Liver (tissue), 9 donors: Measurements from ENCODE around the gene KIN. TPM values are rescaled to one million over a fixed set of nuclear protein-coding genes. Genes with fewer than 3 reads are reported as not detected.

Experiments used
- DNase-seq: peaks from one replicate; pipeline ENCODE4 v3.0.0-alpha.2; 2017; ENCODE audit warnings: low spot score
- H3K27ac ChIP-seq, 2 donors: one replicate each; pipeline ENCODE4 v1.7.0; 2013; ENCODE audit warnings: inconsistent platforms in 2 of 2, low read length in 2 of 2, control low read depth in 1 of 2, low read depth in 1 of 2, mild to moderate bottlenecking in 1 of 2
- H3K27me3 ChIP-seq, 4 donors: one replicate each; pipeline versions ENCODE4 v1.6.1 to v1.7.0; 2013; ENCODE audit warnings: low read length in 3 of 4, inconsistent platforms in 1 of 4, mild to moderate bottlenecking in 1 of 4, moderate library complexity in 1 of 4; ENCODE audit not compliant: control insufficient read depth in 4 of 4, insufficient read depth in 4 of 4
- H3K36me3 ChIP-seq, 4 donors: one replicate each; pipeline versions ENCODE4 v1.6.1 to v1.7.0; 2013; ENCODE audit warnings: low read length in 3 of 4, mild to moderate bottlenecking in 3 of 4, low read depth in 1 of 4, moderate library complexity in 1 of 4; ENCODE audit not compliant: control insufficient read depth in 4 of 4, insufficient read depth in 3 of 4
- H3K4me1 ChIP-seq, 4 donors: one replicate each; pipeline versions ENCODE4 v1.6.1 to v1.7.0; 2013; ENCODE audit warnings: low read length in 3 of 4, mild to moderate bottlenecking in 3 of 4, moderate library complexity in 1 of 4; ENCODE audit not compliant: control insufficient read depth in 4 of 4, insufficient read depth in 4 of 4
- H3K4me3 ChIP-seq, 3 donors: one replicate each; pipeline versions ENCODE4 v1.6.1 to v1.7.0; 2013; ENCODE audit warnings: low read length in 3 of 3, control low read depth in 1 of 3, low read depth in 1 of 3, mild to moderate bottlenecking in 1 of 3
- H3K9ac ChIP-seq, 2 donors: one replicate each; pipeline ENCODE4 v1.7.0; 2013; ENCODE audit warnings: low read length in 2 of 2, mild to moderate bottlenecking in 2 of 2, moderate library complexity in 2 of 2, control low read depth in 1 of 2, low read depth in 1 of 2
- H3K9me3 ChIP-seq, 4 donors: one replicate each; pipeline versions ENCODE4 v1.6.1 to v1.7.0; 2013; ENCODE audit warnings: low read length in 3 of 4; ENCODE audit not compliant: control insufficient read depth in 4 of 4
- FOXA1 ChIP-seq: IDR thresholded peaks from 2 replicates; pipeline ENCODE4 v1.6.1; 2016; ENCODE audit warnings: antibody characterized with exemption
- FOXA2 ChIP-seq: IDR thresholded peaks from 2 replicates; pipeline ENCODE4 v1.6.1; 2016; ENCODE audit warnings: antibody characterized with exemption
- GABPA ChIP-seq, 2 donors: IDR thresholded peaks in 1 of 2; conservative IDR thresholded peaks in 1 of 2; 2 replicates each; pipeline ENCODE4 v1.6.1; 2016; ENCODE audit warnings: antibody characterized with exemption in 2 of 2, mild to moderate bottlenecking in 1 of 2, moderate library complexity in 1 of 2
- HNF4A ChIP-seq, 2 donors: conservative IDR thresholded peaks; 2 replicates each; pipeline ENCODE4 v1.6.1; 2016; ENCODE audit warnings: antibody characterized with exemption in 2 of 2, mild to moderate bottlenecking in 2 of 2
- JUND ChIP-seq, 2 donors: IDR thresholded peaks; 2 replicates each; pipeline ENCODE4 v1.6.1; 2016; ENCODE audit warnings: antibody characterized with exemption in 2 of 2
- RAD21 ChIP-seq, 2 donors: IDR thresholded peaks; 2 replicates each; pipeline ENCODE4 v1.6.1; 2016; ENCODE audit warnings: antibody characterized with exemption in 2 of 2, mild to moderate bottlenecking in 2 of 2
- RXRA ChIP-seq, 2 donors: IDR thresholded peaks; 2 replicates each; pipeline ENCODE4 v1.6.1; 2017 to 2018; ENCODE audit warnings: antibody characterized with exemption in 2 of 2, mild to moderate bottlenecking in 1 of 2
- SP1 ChIP-seq: IDR thresholded peaks from 2 replicates; pipeline ENCODE4 v1.6.1; 2018; ENCODE audit warnings: antibody characterized with exemption, mild to moderate bottlenecking
- YY1 ChIP-seq: IDR thresholded peaks from 2 replicates; pipeline ENCODE4 v1.6.1; 2016; ENCODE audit warnings: antibody characterized with exemption, mild to moderate bottlenecking
- WGBS: extraction: QIAGEN DNeasy Blood & Tissue Kit; methylation state at CpG from one replicate; pipeline ENCODE4 v1.1.7; 2013; 5-methylcytosine and 5-hydroxymethylcytosine counted together
- polyA plus RNA-seq, 2 donors: library from polyadenylated mRNA; stranded (reverse) in 1 of 2; unstranded in 1 of 2; fragments of 200-250 nt in 1 of 2; fragments of >200 nt in 1 of 2; fragmentation: Nextera tagmentation in 1 of 2; extraction: Ambion mirVana in 1 of 2; gene quantifications; one replicate each; pipeline versions ENCODE4 v1.2.1 to v1.2.3, GENCODE V29; 2013 to 2015
- total RNA-seq, 2 donors: library from RNA; depleted of rRNA; stranded (reverse); fragments of >200 nt; gene quantifications; one replicate each; pipeline ENCODE4 v1.2.3, GENCODE V29; 2014
- TF ChIP-seq, protein P1 (sequence below): IDR thresholded peaks from 2 replicates; pipeline ENCODE4 v1.6.1; 2016; ENCODE audit warnings: antibody characterized with exemption
- TF ChIP-seq, protein P2 (sequence below): IDR thresholded peaks from 2 replicates; pipeline ENCODE4 v1.6.1; 2016; ENCODE audit warnings: antibody characterized with exemption
- TF ChIP-seq, protein P3 (sequence below): IDR thresholded peaks from 2 replicates; pipeline ENCODE4 v1.6.1; 2016; ENCODE audit warnings: antibody characterized with exemption, mild to moderate bottlenecking
- TF ChIP-seq, protein P4 (sequence below): fragments of 150-350 bp; IDR thresholded peaks from 2 replicates; pipeline ENCODE4 v1.5.1; 2017; ENCODE audit warnings: improper control_type of control experiment, low read depth, low read length; ENCODE audit not compliant: missing input control
- TF ChIP-seq, protein P5 (sequence below): IDR thresholded peaks from 2 replicates; pipeline ENCODE4 v1.6.1; 2016; ENCODE audit warnings: antibody characterized with exemption
- donor health status: healthy.
- donor health status: healthy.
- donor health status: healthy.
- donor health status: healthy.
- donor health status: healthy.

The KIN gene
- total and polyA plus RNA-seq, 4 donors, result 2.4 to 3.8 (median 3.1) TPM

DNA sequence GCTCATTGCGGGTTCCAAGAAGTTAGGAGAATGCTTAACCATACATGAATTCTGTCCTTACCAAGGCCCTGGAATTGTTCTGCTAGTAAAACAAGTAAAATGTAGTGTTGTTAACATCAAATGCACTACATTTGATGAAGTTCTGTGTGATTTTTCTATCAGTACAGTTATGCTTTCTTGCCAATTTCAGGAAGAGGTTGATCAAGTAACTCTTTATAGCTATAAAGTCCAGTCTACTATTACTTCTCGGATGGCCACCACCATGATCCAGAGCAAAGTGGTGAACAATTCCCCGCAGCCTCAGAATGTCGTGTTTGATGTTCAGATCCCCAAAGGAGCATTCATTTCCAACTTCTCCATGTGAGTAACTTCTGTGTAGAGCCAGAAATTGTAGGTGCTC is 79.0 kb downstream of the KIN start:
- H3K4me1 ChIP-seq, result peaks cover 7 to 66% (median 43%) of the 10 kb centered on the region in 4 donors
- no peaks in the 10 kb centered on the region for H3K27me3 ChIP-seq
- H3K9me3 ChIP-seq, result no peaks in the 10 kb centered on the region
- H3K4me3 ChIP-seq, result no peak overlapping the region
- TF ChIP-seq JUND (IDR thresholded peaks at IDR 0.05), result no peak
- H3K27ac ChIP-seq, result no peak overlapping the region
- no peak overlapping the region for H3K9ac ChIP-seq
- no peak for DNase-seq
- 93% methylated on average over 4 of the region's 4 CpGs for WGBS
- peaks cover 3 to 29% (median 12%) of the 10 kb centered on the region in 4 donors for H3K36me3 ChIP-seq

DNA sequence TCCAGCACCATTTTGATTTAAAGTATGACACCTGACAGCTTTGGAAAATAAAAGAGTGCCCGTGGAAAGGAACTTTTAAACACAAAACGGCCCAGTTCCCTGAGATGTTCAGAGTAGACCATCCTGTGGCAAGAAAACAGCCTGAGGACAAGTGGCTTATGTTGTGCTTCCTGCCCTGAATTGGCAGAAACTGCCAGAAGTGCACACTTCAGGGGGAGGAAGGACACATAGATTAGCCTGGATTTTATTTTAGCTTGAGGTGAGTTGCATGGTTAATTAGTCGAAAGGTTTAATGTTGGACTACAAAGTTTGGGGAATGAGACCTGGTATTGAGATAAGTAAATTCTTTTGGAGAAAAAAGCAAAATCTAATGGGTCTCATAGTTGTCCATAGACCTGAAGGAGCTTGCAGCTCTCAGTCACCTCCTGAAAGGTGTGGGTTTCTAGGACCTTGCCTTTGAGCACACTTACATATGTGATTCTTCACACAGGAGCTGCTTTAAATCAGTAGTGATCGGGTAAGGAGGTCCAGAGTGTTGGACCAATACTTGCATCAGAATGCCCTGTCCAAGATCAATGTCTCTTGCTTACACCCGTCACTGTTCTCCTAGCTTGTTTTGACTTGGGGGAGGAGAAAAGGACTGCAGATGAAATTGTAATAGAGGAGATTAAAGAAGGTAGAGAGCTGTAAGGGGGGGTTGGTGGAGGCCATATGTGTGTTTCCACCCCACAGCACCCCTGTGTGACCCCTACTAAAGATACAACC is 79.8 kb downstream of the KIN start:
- no peak overlapping the region for H3K9ac ChIP-seq

DNA sequence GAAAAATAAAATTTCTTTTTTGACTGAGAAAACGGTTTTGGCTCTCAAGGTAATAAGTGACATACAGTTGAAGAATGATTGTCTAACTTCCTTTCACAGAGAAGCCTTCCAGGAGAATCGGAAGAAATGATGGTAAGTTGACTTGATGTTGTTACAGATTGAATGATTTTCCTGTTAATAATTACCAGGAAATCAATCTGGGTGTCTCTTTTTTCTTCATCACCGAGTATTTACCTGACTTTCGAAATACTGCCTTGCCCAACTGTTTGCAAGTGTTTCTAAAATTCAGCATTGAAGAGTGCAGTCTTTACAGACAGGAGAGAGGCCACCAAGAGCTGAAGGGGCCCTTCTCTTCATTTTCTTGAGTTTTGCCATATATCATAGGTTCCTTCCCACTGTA is 80.7 kb downstream of the KIN start:
- Histone ChIP-seq H3K27ac (peak overlapping the region in 1 of 2 donors; percentile 60), H3K9me3 (no peaks in the 10 kb centered on the region), H3K36me3 (peaks cover 1 to 18% (median 4%) of the 10 kb centered on the region in 4 donors), H3K27me3 (no peaks in the 10 kb centered on the region), H3K4me3 (peak overlapping the region in 2 of 3 donors; percentile 32 to 93), H3K4me1 (peaks cover 8 to 67% (median 51%) of the 10 kb centered on the region in 4 donors), H3K9ac (no peak overlapping the region)
- 30% methylated on average over 4 of the region's 4 CpGs for WGBS
- DNase-seq, result no peak
- TF ChIP-seq, protein P1, sequence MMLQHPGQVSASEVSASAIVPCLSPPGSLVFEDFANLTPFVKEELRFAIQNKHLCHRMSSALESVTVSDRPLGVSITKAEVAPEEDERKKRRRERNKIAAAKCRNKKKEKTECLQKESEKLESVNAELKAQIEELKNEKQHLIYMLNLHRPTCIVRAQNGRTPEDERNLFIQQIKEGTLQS, result no peak
- peak in 1 of 2 donors; percentile 29 for TF ChIP-seq GABPA (IDR thresholded peaks at IDR 0.05 in 1 of 2, conservative IDR thresholded peaks at IDR 0.05 in 1 of 2)
- peak; percentile 60 for TF ChIP-seq FOXA2
- TF ChIP-seq, protein P2, sequence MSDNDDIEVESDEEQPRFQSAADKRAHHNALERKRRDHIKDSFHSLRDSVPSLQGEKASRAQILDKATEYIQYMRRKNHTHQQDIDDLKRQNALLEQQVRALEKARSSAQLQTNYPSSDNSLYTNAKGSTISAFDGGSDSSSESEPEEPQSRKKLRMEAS, result peak; percentile 37
- peak; percentile 46 for TF ChIP-seq FOXA1
- peak; percentile 62 for TF ChIP-seq SP1
- TF ChIP-seq YY1, result peak; percentile 35
- peak; percentile 17 to 22 for TF ChIP-seq RAD21 (IDR thresholded peaks at IDR 0.05)
- TF ChIP-seq, protein P3, sequence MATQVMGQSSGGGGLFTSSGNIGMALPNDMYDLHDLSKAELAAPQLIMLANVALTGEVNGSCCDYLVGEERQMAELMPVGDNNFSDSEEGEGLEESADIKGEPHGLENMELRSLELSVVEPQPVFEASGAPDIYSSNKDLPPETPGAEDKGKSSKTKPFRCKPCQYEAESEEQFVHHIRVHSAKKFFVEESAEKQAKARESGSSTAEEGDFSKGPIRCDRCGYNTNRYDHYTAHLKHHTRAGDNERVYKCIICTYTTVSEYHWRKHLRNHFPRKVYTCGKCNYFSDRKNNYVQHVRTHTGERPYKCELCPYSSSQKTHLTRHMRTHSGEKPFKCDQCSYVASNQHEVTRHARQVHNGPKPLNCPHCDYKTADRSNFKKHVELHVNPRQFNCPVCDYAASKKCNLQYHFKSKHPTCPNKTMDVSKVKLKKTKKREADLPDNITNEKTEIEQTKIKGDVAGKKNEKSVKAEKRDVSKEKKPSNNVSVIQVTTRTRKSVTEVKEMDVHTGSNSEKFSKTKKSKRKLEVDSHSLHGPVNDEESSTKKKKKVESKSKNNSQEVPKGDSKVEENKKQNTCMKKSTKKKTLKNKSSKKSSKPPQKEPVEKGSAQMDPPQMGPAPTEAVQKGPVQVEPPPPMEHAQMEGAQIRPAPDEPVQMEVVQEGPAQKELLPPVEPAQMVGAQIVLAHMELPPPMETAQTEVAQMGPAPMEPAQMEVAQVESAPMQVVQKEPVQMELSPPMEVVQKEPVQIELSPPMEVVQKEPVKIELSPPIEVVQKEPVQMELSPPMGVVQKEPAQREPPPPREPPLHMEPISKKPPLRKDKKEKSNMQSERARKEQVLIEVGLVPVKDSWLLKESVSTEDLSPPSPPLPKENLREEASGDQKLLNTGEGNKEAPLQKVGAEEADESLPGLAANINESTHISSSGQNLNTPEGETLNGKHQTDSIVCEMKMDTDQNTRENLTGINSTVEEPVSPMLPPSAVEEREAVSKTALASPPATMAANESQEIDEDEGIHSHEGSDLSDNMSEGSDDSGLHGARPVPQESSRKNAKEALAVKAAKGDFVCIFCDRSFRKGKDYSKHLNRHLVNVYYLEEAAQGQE, result peak; percentile 43

More for the DNA sequence above, 79.8 kb downstream of the KIN start:
- peaks cover 7 to 63% (median 43%) of the 10 kb centered on the region in 4 donors for H3K4me1 ChIP-seq
- H3K9me3 ChIP-seq, result no peaks in the 10 kb centered on the region
- peak overlapping the region in 1 of 3 donors; percentile 24 for H3K4me3 ChIP-seq
- H3K27me3 ChIP-seq, result no peaks in the 10 kb centered on the region
- H3K27ac ChIP-seq, result peak overlapping the region; percentile 35 to 60
- no peak for DNase-seq
- WGBS, result 36% methylated on average over 5 of the region's 5 CpGs
- H3K36me3 ChIP-seq, result peaks cover 1 to 22% (median 9%) of the 10 kb centered on the region in 4 donors
- TF ChIP-seq HNF4A (conservative IDR thresholded peaks at IDR 0.05) (peak; percentile 31 to 58), GABPA (IDR thresholded peaks at IDR 0.05 in 1 of 2, conservative IDR thresholded peaks at IDR 0.05 in 1 of 2) (no peak), RXRA (IDR thresholded peaks at IDR 0.05) (peak in 1 of 2 donors; percentile 29)
- TF ChIP-seq, protein P4, sequence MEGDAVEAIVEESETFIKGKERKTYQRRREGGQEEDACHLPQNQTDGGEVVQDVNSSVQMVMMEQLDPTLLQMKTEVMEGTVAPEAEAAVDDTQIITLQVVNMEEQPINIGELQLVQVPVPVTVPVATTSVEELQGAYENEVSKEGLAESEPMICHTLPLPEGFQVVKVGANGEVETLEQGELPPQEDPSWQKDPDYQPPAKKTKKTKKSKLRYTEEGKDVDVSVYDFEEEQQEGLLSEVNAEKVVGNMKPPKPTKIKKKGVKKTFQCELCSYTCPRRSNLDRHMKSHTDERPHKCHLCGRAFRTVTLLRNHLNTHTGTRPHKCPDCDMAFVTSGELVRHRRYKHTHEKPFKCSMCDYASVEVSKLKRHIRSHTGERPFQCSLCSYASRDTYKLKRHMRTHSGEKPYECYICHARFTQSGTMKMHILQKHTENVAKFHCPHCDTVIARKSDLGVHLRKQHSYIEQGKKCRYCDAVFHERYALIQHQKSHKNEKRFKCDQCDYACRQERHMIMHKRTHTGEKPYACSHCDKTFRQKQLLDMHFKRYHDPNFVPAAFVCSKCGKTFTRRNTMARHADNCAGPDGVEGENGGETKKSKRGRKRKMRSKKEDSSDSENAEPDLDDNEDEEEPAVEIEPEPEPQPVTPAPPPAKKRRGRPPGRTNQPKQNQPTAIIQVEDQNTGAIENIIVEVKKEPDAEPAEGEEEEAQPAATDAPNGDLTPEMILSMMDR, result no peak
- TF ChIP-seq, protein P2, result no peak
- TF ChIP-seq, protein P5, sequence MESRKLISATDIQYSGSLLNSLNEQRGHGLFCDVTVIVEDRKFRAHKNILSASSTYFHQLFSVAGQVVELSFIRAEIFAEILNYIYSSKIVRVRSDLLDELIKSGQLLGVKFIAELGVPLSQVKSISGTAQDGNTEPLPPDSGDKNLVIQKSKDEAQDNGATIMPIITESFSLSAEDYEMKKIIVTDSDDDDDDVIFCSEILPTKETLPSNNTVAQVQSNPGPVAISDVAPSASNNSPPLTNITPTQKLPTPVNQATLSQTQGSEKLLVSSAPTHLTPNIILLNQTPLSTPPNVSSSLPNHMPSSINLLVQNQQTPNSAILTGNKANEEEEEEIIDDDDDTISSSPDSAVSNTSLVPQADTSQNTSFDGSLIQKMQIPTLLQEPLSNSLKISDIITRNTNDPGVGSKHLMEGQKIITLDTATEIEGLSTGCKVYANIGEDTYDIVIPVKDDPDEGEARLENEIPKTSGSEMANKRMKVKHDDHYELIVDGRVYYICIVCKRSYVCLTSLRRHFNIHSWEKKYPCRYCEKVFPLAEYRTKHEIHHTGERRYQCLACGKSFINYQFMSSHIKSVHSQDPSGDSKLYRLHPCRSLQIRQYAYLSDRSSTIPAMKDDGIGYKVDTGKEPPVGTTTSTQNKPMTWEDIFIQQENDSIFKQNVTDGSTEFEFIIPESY, result no peak
